ENCODE results near the gene PDE4D. TPM values are rescaled to one million over a fixed set of nuclear protein-coding genes. Genes with fewer than 3 reads are reported as not detected.

PDE4D gene
- total and polyA plus RNA-seq, 10 of the 15 experiments (the other 5 are each of a cell fraction or from before 2014, with no cell fraction given): 0.87 to 4.1 (median 2.2) TPM

DNA sequence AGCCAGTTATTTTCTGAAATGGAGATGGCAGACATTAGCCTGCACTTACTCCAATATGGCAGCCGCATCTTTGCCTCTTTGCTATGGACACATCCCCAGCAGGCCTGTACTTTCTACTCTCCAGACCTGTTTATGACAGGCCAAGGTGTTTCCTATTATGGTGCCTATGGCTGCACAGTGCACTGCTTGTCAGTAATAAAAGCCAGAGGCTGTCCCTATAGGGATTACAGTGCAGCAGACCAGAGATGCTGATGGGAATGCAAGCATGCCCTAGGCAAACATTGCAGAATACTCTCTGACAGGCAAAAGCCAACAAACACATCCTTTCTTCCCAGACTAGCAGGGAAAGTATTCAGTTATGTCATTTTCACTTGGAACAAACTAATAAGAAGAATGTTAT is 867.8 kb downstream of the PDE4D start:
- ATAC-seq: no peak
- Histone ChIP-seq H3K4me2 (ENCODE audit: control insufficient read depth, insufficient read depth) (no peak overlapping the region), H3K4me1 (ENCODE audit: control insufficient read depth, insufficient read depth, low read length) (no peaks in the 10 kb centered on the region), H4K20me1 (ENCODE audit: control insufficient read depth, insufficient read depth) (no peaks in the 10 kb centered on the region), H2AFZ (ENCODE audit: control insufficient read depth, low read depth, low read length) (no peak overlapping the region), H3K27ac (ENCODE audit: control insufficient read depth, insufficient read depth) (no peak overlapping the region), H3K36me3 (ENCODE audit: control insufficient read depth in 2 of 2, insufficient read depth in 2 of 2, low read length in 1 of 2) (no peaks in the 10 kb centered on the region), H3K79me2 (ENCODE audit: control insufficient read depth, insufficient read depth, low read length) (no peaks in the 10 kb centered on the region), H3K4me3 (no peak overlapping the region), H3K9ac (ENCODE audit: control insufficient read depth, insufficient read depth, low read length) (no peak overlapping the region), H3K27me3 (replicated peaks in 1 of 2; ENCODE audit: control insufficient read depth in 2 of 2, insufficient read depth in 2 of 2, low read length in 1 of 2) (no peaks in the 10 kb centered on the region), H3K9me3 (replicated peaks; ENCODE audit: control insufficient read depth, insufficient read depth, low read length) (no peaks in the 10 kb centered on the region)
- intact Hi-C loops (cut with micrococcal nuclease; ENCODE audit: unreplicated experiment): no loop called here
- WGBS (ENCODE audit: insufficient coverage, insufficient replicate concordance, low lambda C conversion rate, missing lambda C conversion rate): 100% methylated on average over 1 of the region's 1 CpG
- BruUV-seq (replicated peaks): no TSS peak
- ChIA-PET POLR2A (no interaction called here), RAD21 (ENCODE audit: unreplicated experiment) (no interaction called here), SMC1A (ENCODE audit: uncharacterized antibody, unreplicated experiment) (no interaction called here), CTCF (no interaction called here)
- DNase-seq (ENCODE audit: low read depth, low spot score): no peak
- in situ Hi-C loops (cut with MboI): no loop called here
- TF ChIP-seq NFXL1 (IDR thresholded peaks at IDR 0.05; ENCODE audit: borderline replicate concordance) (no peak), YY1 (IDR thresholded peaks at IDR 0.05; ENCODE audit: low read depth, low read length) (no peak), HDAC2 (IDR thresholded peaks at IDR 0.05) (no peak), FOXK2 (IDR thresholded peaks at IDR 0.05) (no peak), BCL11A (IDR thresholded peaks at IDR 0.05; ENCODE audit: low read depth, low read length) (no peak), POU2F2 (IDR thresholded peaks at IDR 0.05; ENCODE audit: borderline replicate concordance, low read depth, low read length) (no peak), KDM1A (IDR thresholded peaks at IDR 0.05; ENCODE audit: borderline replicate concordance) (no peak), HDGF (IDR thresholded peaks at IDR 0.05) (no peak), RELB (IDR thresholded peaks at IDR 0.05; ENCODE audit: low read depth) (no peak), BMI1 (IDR thresholded peaks at IDR 0.05; ENCODE audit: borderline replicate concordance) (no peak), NFIC (IDR thresholded peaks at IDR 0.05; ENCODE audit: low read depth, low read length) (no peak), FOXM1 (IDR thresholded peaks at IDR 0.05; ENCODE audit: low read depth, low read length) (no peak), ZNF274 (IDR thresholded peaks at IDR 0.05; ENCODE audit: insufficient read depth, insufficient read length) (no peak), NRF1 (conservative IDR thresholded peaks at IDR 0.05; ENCODE audit: low read depth, low read length) (no peak), STAT3 (IDR thresholded peaks at IDR 0.05; ENCODE audit: low read depth, low read length) (no peak), GABPA (IDR thresholded peaks at IDR 0.05; ENCODE audit: low read depth) (no peak), BRCA1 (IDR thresholded peaks at IDR 0.05; ENCODE audit: low read depth, low read length) (no peak)
- TF ChIP-seq, protein P1, sequence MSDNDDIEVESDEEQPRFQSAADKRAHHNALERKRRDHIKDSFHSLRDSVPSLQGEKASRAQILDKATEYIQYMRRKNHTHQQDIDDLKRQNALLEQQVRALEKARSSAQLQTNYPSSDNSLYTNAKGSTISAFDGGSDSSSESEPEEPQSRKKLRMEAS (IDR thresholded peaks at IDR 0.05; ENCODE audit: low read depth, low read length): no peak
- FAIRE-seq: no peak

Measured in GM12878 (cell line).